SK-N-SH (cell line): ENCODE data around the gene TMEM205. TPM values are rescaled to one million over a fixed set of nuclear protein-coding genes. Genes with fewer than 3 reads are reported as not detected.

Experiments used
- CTCF ChIA-PET: fragments of 300-600, 350-600 bp; formaldehyde crosslinking; extraction: SDS; loops from one replicate; lab custom pipeline; 2021; lab: Yijun Ruan, JAX
- POLR2A ChIA-PET: fragments of 350-600 bp; sonication (Branson Sonifier 250); formaldehyde crosslinking; extraction: SDS; loops from one replicate; lab custom pipeline; 2020; ENCODE audit warnings: antibody characterized with exemption, inconsistent platforms; lab: Yijun Ruan, JAX
- DNase-seq: peaks from one replicate; pipeline ENCODE4 v3.0.0; 2012
- H2AFZ ChIP-seq: fragments of 200-600 bp; sonication (generic); 2 replicates; pipeline ENCODE4 v1.8.1; 2016; ENCODE audit warnings: antibody characterized with exemption, mild to moderate bottlenecking, low read depth
- H3F3A ChIP-seq: fragments of 200-600 bp; sonication (generic); replicated peaks from 2 replicates; pipeline ENCODE3; 2016; ENCODE audit warnings: antibody characterized with exemption, mild to moderate bottlenecking; ENCODE audit not compliant: insufficient read depth
- H3K27ac ChIP-seq, 2 experiments: fragments of 200-500 bp in 1 of 2; fragments of 200-600 bp in 1 of 2; sonication (Bioruptor generic) in 1 of 2; sonication (generic), shearing (Covaris generic) in 1 of 2; 2 replicates each; pipeline versions ENCODE4 v1.5.1 to v1.6.1; 2014 to 2016; ENCODE audit warnings: low read depth in 2 of 2, inconsistent platforms in 1 of 2, low read length in 1 of 2, mild to moderate bottlenecking in 1 of 2, mixed read lengths in 1 of 2
- H3K27me3 ChIP-seq: fragments of 200-600 bp; sonication (generic), shearing (Covaris generic); 2 replicates; pipeline ENCODE4 v1.6.1; 2016; ENCODE audit warnings: mixed run types; ENCODE audit not compliant: insufficient read depth
- H3K36me3 ChIP-seq, 2 experiments: fragments of 200-500 bp in 1 of 2; fragments of 200-600 bp in 1 of 2; sonication (Bioruptor generic) in 1 of 2; sonication (generic) in 1 of 2; replicated peaks in 1 of 2; 2 replicates each; pipeline versions ENCODE3 to v1.5.1; 2014 to 2016; ENCODE audit warnings: low read length in 1 of 2, mild to moderate bottlenecking in 1 of 2; ENCODE audit not compliant: insufficient read depth in 2 of 2, control insufficient read depth in 1 of 2
- H3K4me1 ChIP-seq, 2 experiments: fragments of 200-500 bp in 1 of 2; fragments of 200-600 bp in 1 of 2; sonication (Bioruptor generic) in 1 of 2; sonication (generic), shearing (Covaris generic) in 1 of 2; 2 replicates each; pipeline versions ENCODE4 v1.5.1 to v1.6.1; 2014 to 2016; ENCODE audit warnings: low read depth in 1 of 2, low read length in 1 of 2, mixed run types in 1 of 2; ENCODE audit not compliant: insufficient read depth in 2 of 2, control insufficient read depth in 1 of 2
- H3K4me2 ChIP-seq: fragments of 200-600 bp; sonication (generic), shearing (Covaris generic); 2 replicates; pipeline ENCODE4 v1.6.1; 2017; ENCODE audit warnings: mixed run types
- H3K4me3 ChIP-seq, 2 experiments: fragments of 200-500 bp in 1 of 2; fragments of 200-600 bp in 1 of 2; sonication (Bioruptor generic) in 1 of 2; sonication (generic), shearing (Covaris generic) in 1 of 2; 2 replicates each; pipeline versions ENCODE4 v1.5.1 to v1.8.1; 2014 to 2016; ENCODE audit warnings: low read depth in 2 of 2, inconsistent platforms in 1 of 2, low read length in 1 of 2, mild to moderate bottlenecking in 1 of 2, mixed read lengths in 1 of 2, moderate library complexity in 1 of 2
- H3K79me2 ChIP-seq: fragments of 200-600 bp; sonication (generic); 2 replicates; pipeline ENCODE4 v1.8.1; 2017; ENCODE audit warnings: mild to moderate bottlenecking; ENCODE audit not compliant: insufficient read depth
- H3K9ac ChIP-seq: fragments of 200-600 bp; sonication (generic); 2 replicates; pipeline ENCODE4 v1.6.1; 2017; ENCODE audit warnings: mixed run types
- H3K9me2 ChIP-seq: fragments of 200-600 bp; sonication (generic); 2 replicates; pipeline ENCODE4 v1.6.1; 2017; ENCODE audit warnings: mixed run types
- H3K9me3 ChIP-seq: fragments of 200-600 bp; sonication (generic); 2 replicates; pipeline ENCODE4 v1.6.1; 2017; ENCODE audit warnings: mixed run types, mild to moderate bottlenecking, moderate library complexity
- H4K20me1 ChIP-seq: fragments of 200-600 bp; sonication (generic); 2 replicates; pipeline ENCODE4 v1.6.1; 2017; ENCODE audit warnings: mild to moderate bottlenecking, mixed run types; ENCODE audit not compliant: insufficient read depth
- ELF1 ChIP-seq: IDR thresholded peaks from 2 replicates; pipeline ENCODE4 v1.4.0; 2012
- EP300 ChIP-seq, 2 experiments: IDR thresholded peaks; 2 replicates each; pipeline versions ENCODE4 v1.4.0 to v1.6.1; 2012; ENCODE audit warnings: borderline replicate concordance in 1 of 2, low read depth in 1 of 2, low read length in 1 of 2
- FOSL2 ChIP-seq: IDR thresholded peaks from 2 replicates; pipeline ENCODE4 v1.4.0; 2012; ENCODE audit warnings: low read depth, mild to moderate bottlenecking, moderate library complexity, borderline replicate concordance
- FOXJ3 ChIP-seq: sonication (generic); formaldehyde crosslinking; IDR thresholded peaks from 2 replicates; pipeline ENCODE4 v1.5.1; 2020; ENCODE audit warnings: mild to moderate bottlenecking, missing genetic modification reagents
- FOXM1 ChIP-seq: IDR thresholded peaks from 2 replicates; pipeline ENCODE4 v1.4.0; 2012; ENCODE audit warnings: low read depth, mild to moderate bottlenecking
- GABPA ChIP-seq: IDR thresholded peaks from 2 replicates; pipeline ENCODE4 v1.4.0; 2012; ENCODE audit warnings: low read depth, mild to moderate bottlenecking
- MEF2A ChIP-seq: IDR thresholded peaks from 2 replicates; pipeline ENCODE4 v1.4.0; 2012; ENCODE audit warnings: low read depth, borderline replicate concordance
- MXI1 ChIP-seq: IDR thresholded peaks from 2 replicates; pipeline ENCODE4 v1.6.1; 2012; ENCODE audit warnings: mild to moderate bottlenecking, low read depth, low read length, improper control_type of control experiment
- NFIC ChIP-seq: IDR thresholded peaks from 2 replicates; pipeline ENCODE4 v1.4.0; 2012; ENCODE audit warnings: borderline replicate concordance
- NRF1 ChIP-seq: IDR thresholded peaks from 2 replicates; pipeline ENCODE4 v1.6.1; 2012; ENCODE audit warnings: low read depth, mild to moderate bottlenecking, low read length
- POLR2AphosphoS5 ChIP-seq: IDR thresholded peaks from 2 replicates; pipeline ENCODE4 v1.6.1; 2012; ENCODE audit warnings: low read depth, low read length
- RAD21 ChIP-seq: IDR thresholded peaks from 2 replicates; pipeline ENCODE4 v1.6.1; 2012; ENCODE audit warnings: mild to moderate bottlenecking, low read length
- RCOR1 ChIP-seq: fragments of 150-350 bp; IDR thresholded peaks from 2 replicates; pipeline ENCODE4 v1.6.1; 2017; ENCODE audit warnings: antibody characterized with exemption, low read length
- RFX5 ChIP-seq: IDR thresholded peaks from 2 replicates; pipeline ENCODE4 v1.6.1; 2012; ENCODE audit warnings: mild to moderate bottlenecking, improper control_type of control experiment, low read length
- SIN3A ChIP-seq: IDR thresholded peaks from 2 replicates; pipeline ENCODE4 v1.6.1; 2012; ENCODE audit warnings: low read depth, mild to moderate bottlenecking, low read length, moderate library complexity, borderline replicate concordance
- SMC3 ChIP-seq: IDR thresholded peaks from 2 replicates; pipeline ENCODE4 v1.6.1; 2012; ENCODE audit warnings: low read depth, low read length, improper control_type of control experiment
- TAF1 ChIP-seq: IDR thresholded peaks from 2 replicates; pipeline ENCODE4 v1.6.1; 2012; ENCODE audit warnings: low read depth, mild to moderate bottlenecking, low read length, moderate library complexity, borderline replicate concordance
- TCF12 ChIP-seq: IDR thresholded peaks from 2 replicates; pipeline ENCODE4 v1.4.0; 2012
- TEAD4 ChIP-seq: IDR thresholded peaks from 2 replicates; pipeline ENCODE4 v1.4.0; 2012; ENCODE audit warnings: mild to moderate bottlenecking, borderline replicate concordance; ENCODE audit not compliant: insufficient read depth
- YY1 ChIP-seq: IDR thresholded peaks from 2 replicates; pipeline ENCODE4 v1.4.0; 2012; ENCODE audit warnings: low read depth, mild to moderate bottlenecking
- WGBS: methylation state at CpG from one replicate; pipeline ENCODE4 v1.1.6; 2017; ENCODE audit warnings: low lambda C conversion rate; 5-methylcytosine and 5-hydroxymethylcytosine counted together
- polyA plus RNA-seq, 3 experiments: library from polyadenylated mRNA; depleted of rRNA; stranded (reverse); fragments of >200 nt; gene quantifications; 2 replicates each; pipeline ENCODE4 v1.2.3, GENCODE V29; 2012
- TF ChIP-seq, protein P1 (sequence below): fragments of 150-350 bp; IDR thresholded peaks from 2 replicates; pipeline ENCODE4 v1.6.1; 2017; ENCODE audit warnings: antibody characterized with exemption, low read length, low read depth, borderline replicate concordance
- TF ChIP-seq, protein P2 (sequence below): fragments of 200-600 bp; sonication (generic); IDR thresholded peaks from 2 replicates; pipeline ENCODE4 v1.6.1; 2017; ENCODE audit warnings: antibody characterized with exemption, mild to moderate bottlenecking, moderate library complexity
- TF ChIP-seq, protein P3 (sequence below): IDR thresholded peaks from 2 replicates; pipeline ENCODE4 v1.4.0; 2012; ENCODE audit warnings: low read depth, borderline replicate concordance
- TF ChIP-seq, protein P4 (sequence below): IDR thresholded peaks from 2 replicates; pipeline ENCODE4 v1.4.0; 2012; ENCODE audit warnings: low read depth, borderline replicate concordance
- TF ChIP-seq, protein P5 (sequence below): IDR thresholded peaks from 2 replicates; pipeline ENCODE4 v1.4.0; 2012; ENCODE audit warnings: low read depth
- TF ChIP-seq, protein P6 (sequence below): IDR thresholded peaks from 2 replicates; pipeline ENCODE4; 2012

TMEM205 gene
- polyA plus RNA-seq, 1 of the 3 experiments (the other 2 are of a cell fraction) = 219 TPM

DNA sequence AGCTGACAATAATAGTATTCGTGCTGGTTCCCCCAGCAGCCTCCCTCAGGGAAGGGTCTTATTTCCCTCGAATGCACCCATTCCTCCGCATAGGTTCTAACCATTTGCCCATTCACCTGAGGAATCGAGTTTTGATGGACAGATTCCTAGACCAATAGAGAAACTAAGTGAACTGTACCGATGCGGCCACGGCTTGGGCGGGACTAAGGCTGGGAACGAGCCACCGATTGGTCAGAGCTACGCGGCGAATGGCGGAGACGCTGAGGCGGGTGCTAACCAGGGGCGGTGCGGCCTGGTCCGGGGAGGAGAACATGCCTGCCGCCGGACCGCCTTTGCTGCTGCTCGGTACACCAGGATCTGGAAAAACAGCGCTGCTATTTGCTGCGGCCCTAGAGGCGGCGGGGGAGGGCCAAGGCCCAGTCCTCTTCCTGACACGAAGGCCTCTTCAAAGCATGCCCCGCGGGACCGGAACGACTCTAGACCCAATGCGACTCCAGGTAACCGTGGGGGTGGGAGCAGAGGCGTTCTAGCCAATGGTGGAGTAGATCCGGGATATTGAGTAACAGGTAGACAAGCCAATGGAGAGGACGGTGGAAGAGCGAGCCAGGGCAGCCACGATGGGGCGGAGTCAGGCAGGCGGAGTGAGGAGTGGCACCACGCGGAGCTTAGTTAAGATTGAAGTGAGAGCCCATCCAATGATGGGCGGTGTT is 28.5 kb upstream of the TMEM205 start, which contains the start of gene SWSAP1:
Gene SWSAP1 (plus strand): TSS at position 234 of the 710 bp plus-strand sequence. CDS start 15 bp downstream, at position 249.
- Histone ChIP-seq H3K27me3 (no peaks in the 10 kb centered on the region), H3K9me3 (no peaks in the 10 kb centered on the region), H3K9me2 (no peaks in the 10 kb centered on the region), H3K4me2 (peak within 1 kb of the TSS; percentile 84), H3K79me2 (peaks cover 12% of the 10 kb centered on the region), H3K4me1 (peaks cover 16 to 22% of the 10 kb centered on the region in 2 experiments), H3K27ac (peak within 1 kb of the TSS; percentile 88 to 94), H2AFZ (peak within 1 kb of the TSS; percentile 70), H3K4me3 (peak within 1 kb of the TSS; percentile 58 to 62), H4K20me1 (no peaks in the 10 kb centered on the region), H3K9ac (peak within 1 kb of the TSS; percentile 80), H3F3A (peaks cover 32% of the 10 kb centered on the region), H3K36me3 (no peaks in the 10 kb centered on the region)
- DNase-seq = peak; percentile 92
- POLR2A ChIA-PET = interaction anchor here (0.6 to 2.3 kb wide), 19 partner anchors 9 to 1322 kb away, joined by 3 to 28 read pairs (median 4); partner anchors contain the start of genes CCDC159, ECSIT, ELAVL3 and EPOR
- CTCF ChIA-PET = interaction anchor here (0.5 to 5.9 kb wide), 17 partner anchors 8 to 1257 kb away, joined by 3 to 66 read pairs (median 4); partner anchors contain the start of genes EPOR, ODAD3, PRKCSH and RAB3D
- WGBS = under 1% methylated on average over 28 of the region's 44 CpGs
- TF ChIP-seq GABPA (peak; percentile 71), YY1 (peak; percentile 72), FOSL2 (no peak), MEF2A (no peak), ELF1 (peak; percentile 70), NRF1 (peak; percentile 29; the same call in 1 of the 2 replicates), RCOR1 (no peak; the same call in 1 of the 2 replicates), NFIC (no peak), SMC3 (no peak), TCF12 (no peak), POLR2AphosphoS5 (peak; percentile 73), RAD21 (no peak), TAF1 (peak; percentile 52; the same call in 1 of the 2 replicates), MXI1 (peak; percentile 63; the same call in 1 of the 2 replicates), SIN3A (no peak), FOXJ3 (CRISPR knock-in tag) (no peak), TEAD4 (no peak), FOXM1 (no peak), EP300 (IDR thresholded peaks at IDR 0.05; ENCODE audit: borderline replicate concordance in 1 of 2, low read depth in 1 of 2, low read length in 1 of 2) (no peak), RFX5 (0 out of 2 replicates have a peak, but pooled peaks have one; percentile 25)
- TF ChIP-seq, protein P1, sequence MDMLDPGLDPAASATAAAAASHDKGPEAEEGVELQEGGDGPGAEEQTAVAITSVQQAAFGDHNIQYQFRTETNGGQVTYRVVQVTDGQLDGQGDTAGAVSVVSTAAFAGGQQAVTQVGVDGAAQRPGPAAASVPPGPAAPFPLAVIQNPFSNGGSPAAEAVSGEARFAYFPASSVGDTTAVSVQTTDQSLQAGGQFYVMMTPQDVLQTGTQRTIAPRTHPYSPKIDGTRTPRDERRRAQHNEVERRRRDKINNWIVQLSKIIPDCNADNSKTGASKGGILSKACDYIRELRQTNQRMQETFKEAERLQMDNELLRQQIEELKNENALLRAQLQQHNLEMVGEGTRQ = no peak
- TF ChIP-seq, protein P2, sequence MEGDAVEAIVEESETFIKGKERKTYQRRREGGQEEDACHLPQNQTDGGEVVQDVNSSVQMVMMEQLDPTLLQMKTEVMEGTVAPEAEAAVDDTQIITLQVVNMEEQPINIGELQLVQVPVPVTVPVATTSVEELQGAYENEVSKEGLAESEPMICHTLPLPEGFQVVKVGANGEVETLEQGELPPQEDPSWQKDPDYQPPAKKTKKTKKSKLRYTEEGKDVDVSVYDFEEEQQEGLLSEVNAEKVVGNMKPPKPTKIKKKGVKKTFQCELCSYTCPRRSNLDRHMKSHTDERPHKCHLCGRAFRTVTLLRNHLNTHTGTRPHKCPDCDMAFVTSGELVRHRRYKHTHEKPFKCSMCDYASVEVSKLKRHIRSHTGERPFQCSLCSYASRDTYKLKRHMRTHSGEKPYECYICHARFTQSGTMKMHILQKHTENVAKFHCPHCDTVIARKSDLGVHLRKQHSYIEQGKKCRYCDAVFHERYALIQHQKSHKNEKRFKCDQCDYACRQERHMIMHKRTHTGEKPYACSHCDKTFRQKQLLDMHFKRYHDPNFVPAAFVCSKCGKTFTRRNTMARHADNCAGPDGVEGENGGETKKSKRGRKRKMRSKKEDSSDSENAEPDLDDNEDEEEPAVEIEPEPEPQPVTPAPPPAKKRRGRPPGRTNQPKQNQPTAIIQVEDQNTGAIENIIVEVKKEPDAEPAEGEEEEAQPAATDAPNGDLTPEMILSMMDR = no peak
- TF ChIP-seq, protein P3, sequence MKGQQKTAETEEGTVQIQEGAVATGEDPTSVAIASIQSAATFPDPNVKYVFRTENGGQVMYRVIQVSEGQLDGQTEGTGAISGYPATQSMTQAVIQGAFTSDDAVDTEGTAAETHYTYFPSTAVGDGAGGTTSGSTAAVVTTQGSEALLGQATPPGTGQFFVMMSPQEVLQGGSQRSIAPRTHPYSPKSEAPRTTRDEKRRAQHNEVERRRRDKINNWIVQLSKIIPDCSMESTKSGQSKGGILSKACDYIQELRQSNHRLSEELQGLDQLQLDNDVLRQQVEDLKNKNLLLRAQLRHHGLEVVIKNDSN = no peak
- TF ChIP-seq, protein P4, sequence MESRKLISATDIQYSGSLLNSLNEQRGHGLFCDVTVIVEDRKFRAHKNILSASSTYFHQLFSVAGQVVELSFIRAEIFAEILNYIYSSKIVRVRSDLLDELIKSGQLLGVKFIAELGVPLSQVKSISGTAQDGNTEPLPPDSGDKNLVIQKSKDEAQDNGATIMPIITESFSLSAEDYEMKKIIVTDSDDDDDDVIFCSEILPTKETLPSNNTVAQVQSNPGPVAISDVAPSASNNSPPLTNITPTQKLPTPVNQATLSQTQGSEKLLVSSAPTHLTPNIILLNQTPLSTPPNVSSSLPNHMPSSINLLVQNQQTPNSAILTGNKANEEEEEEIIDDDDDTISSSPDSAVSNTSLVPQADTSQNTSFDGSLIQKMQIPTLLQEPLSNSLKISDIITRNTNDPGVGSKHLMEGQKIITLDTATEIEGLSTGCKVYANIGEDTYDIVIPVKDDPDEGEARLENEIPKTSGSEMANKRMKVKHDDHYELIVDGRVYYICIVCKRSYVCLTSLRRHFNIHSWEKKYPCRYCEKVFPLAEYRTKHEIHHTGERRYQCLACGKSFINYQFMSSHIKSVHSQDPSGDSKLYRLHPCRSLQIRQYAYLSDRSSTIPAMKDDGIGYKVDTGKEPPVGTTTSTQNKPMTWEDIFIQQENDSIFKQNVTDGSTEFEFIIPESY = no peak
- TF ChIP-seq, protein P5, sequence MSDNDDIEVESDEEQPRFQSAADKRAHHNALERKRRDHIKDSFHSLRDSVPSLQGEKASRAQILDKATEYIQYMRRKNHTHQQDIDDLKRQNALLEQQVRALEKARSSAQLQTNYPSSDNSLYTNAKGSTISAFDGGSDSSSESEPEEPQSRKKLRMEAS = peak; percentile 78; the same call in 1 of the 2 replicates
- TF ChIP-seq, protein P6, sequence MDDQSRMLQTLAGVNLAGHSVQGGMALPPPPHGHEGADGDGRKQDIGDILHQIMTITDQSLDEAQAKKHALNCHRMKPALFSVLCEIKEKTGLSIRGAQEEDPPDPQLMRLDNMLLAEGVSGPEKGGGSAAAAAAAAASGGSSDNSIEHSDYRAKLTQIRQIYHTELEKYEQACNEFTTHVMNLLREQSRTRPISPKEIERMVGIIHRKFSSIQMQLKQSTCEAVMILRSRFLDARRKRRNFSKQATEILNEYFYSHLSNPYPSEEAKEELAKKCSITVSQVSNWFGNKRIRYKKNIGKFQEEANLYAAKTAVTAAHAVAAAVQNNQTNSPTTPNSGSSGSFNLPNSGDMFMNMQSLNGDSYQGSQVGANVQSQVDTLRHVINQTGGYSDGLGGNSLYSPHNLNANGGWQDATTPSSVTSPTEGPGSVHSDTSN = peak; percentile 98
